ENCODE data around the gene C11orf97.

- TF ChIP-seq, protein P1, sequence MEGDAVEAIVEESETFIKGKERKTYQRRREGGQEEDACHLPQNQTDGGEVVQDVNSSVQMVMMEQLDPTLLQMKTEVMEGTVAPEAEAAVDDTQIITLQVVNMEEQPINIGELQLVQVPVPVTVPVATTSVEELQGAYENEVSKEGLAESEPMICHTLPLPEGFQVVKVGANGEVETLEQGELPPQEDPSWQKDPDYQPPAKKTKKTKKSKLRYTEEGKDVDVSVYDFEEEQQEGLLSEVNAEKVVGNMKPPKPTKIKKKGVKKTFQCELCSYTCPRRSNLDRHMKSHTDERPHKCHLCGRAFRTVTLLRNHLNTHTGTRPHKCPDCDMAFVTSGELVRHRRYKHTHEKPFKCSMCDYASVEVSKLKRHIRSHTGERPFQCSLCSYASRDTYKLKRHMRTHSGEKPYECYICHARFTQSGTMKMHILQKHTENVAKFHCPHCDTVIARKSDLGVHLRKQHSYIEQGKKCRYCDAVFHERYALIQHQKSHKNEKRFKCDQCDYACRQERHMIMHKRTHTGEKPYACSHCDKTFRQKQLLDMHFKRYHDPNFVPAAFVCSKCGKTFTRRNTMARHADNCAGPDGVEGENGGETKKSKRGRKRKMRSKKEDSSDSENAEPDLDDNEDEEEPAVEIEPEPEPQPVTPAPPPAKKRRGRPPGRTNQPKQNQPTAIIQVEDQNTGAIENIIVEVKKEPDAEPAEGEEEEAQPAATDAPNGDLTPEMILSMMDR (IDR thresholded peaks at IDR 0.05; ENCODE audit: low read depth, low read length, poor library complexity, severe bottlenecking), result no peak
- TF ChIP-seq EZH2phosphoT487 (IDR thresholded peaks at IDR 0.05; ENCODE audit: borderline replicate concordance, low read length), result no peak
These were observed 62.1 kb downstream of the C11orf97 start for GRCh38 chr11:94574193-94574961.
